Common myeloid progenitor, CD34-positive (primary cell): Measurements from ENCODE around the gene PRR15L.
"Not testable (repeated sequence)": the region's sequence is repeated elsewhere in the genome, so short reads cannot be mapped to it uniquely, and the experiment has no call there.

ENCODE experiments used
- CTCF ChIA-PET: fragments of 350-600 bp; sonication (Branson Sonifier 250); formaldehyde crosslinking; loops from one replicate; lab custom pipeline; 2021; ENCODE audit warnings: antibody characterized with exemption; lab: Charles Lee
- POLR2A ChIA-PET: fragments of 350-600 bp; sonication (Branson Sonifier 250); formaldehyde crosslinking; loops from one replicate; lab custom pipeline; 2021; ENCODE audit warnings: antibody characterized with exemption; lab: Charles Lee
- DNase-seq, 3 donors: peaks; one replicate each; pipeline versions ENCODE4 v3.0.0 to v3.0.0-alpha.2; 2013
- H3K27ac ChIP-seq, 2 experiments: 1 replicate in 1 of 2; 2 replicates in 1 of 2; pipeline ENCODE4 v1.7.0; 2013; ENCODE audit warnings: inconsistent platforms in 2 of 2, low read length in 2 of 2, mild to moderate bottlenecking in 2 of 2, low read depth in 1 of 2, moderate library complexity in 1 of 2; ENCODE audit not compliant: severe bottlenecking in 2 of 2, insufficient read depth in 1 of 2, poor library complexity in 1 of 2
- H3K27me3 ChIP-seq, 5 experiments: replicated peaks in 2 of 5; 1 replicate in 3 of 5; 2 replicates in 2 of 5; pipeline versions ENCODE4 v1.6.1 to v1.7.0; 2013; ENCODE audit warnings: low read length in 4 of 5, mild to moderate bottlenecking in 2 of 5, moderate library complexity in 2 of 5, inconsistent platforms in 1 of 5; ENCODE audit not compliant: insufficient read depth in 5 of 5, control insufficient read depth in 4 of 5
- H3K36me3 ChIP-seq, 4 experiments: 1 replicate in 2 of 4; 2 replicates in 2 of 4; pipeline versions ENCODE4 v1.6.1 to v1.7.0; 2013; ENCODE audit warnings: low read length in 3 of 4, control low read depth in 1 of 4, mild to moderate bottlenecking in 1 of 4; ENCODE audit not compliant: control insufficient read depth in 4 of 4, insufficient read depth in 4 of 4
- H3K4me1 ChIP-seq, 4 experiments: 1 replicate in 3 of 4; 2 replicates in 1 of 4; pipeline versions ENCODE4 v1.6.1 to v1.7.1; 2013; ENCODE audit warnings: low read length in 3 of 4, mild to moderate bottlenecking in 3 of 4, control low read depth in 1 of 4, inconsistent platforms in 1 of 4, moderate library complexity in 1 of 4; ENCODE audit not compliant: control insufficient read depth in 4 of 4, insufficient read depth in 4 of 4; ENCODE audit errors: control extremely low read depth in 1 of 4
- H3K4me3 ChIP-seq, 7 experiments: 1 replicate in 4 of 7; 2 replicates in 3 of 7; pipeline versions ENCODE4 v1.5.1 to v1.7.0; 2013; ENCODE audit warnings: mild to moderate bottlenecking in 7 of 7, low read length in 6 of 7, moderate library complexity in 6 of 7, inconsistent platforms in 2 of 7, low read depth in 2 of 7, control low read depth in 1 of 7; ENCODE audit not compliant: insufficient read depth in 4 of 7, control insufficient read depth in 1 of 7; ENCODE audit errors: extremely low read depth in 1 of 7
- H3K9me3 ChIP-seq, 5 experiments: 1 replicate in 4 of 5; 2 replicates in 1 of 5; pipeline versions ENCODE4 v1.6.1 to v1.7.1; 2013; ENCODE audit warnings: low read length in 4 of 5, mild to moderate bottlenecking in 2 of 5, inconsistent platforms in 1 of 5, low read depth in 1 of 5, moderate library complexity in 1 of 5; ENCODE audit not compliant: control insufficient read depth in 4 of 5, insufficient read depth in 2 of 5; ENCODE audit errors: control extremely low read depth in 1 of 5
- WGBS: methylation state at CpG from one replicate; pipeline ENCODE4 v1.1.5; 2013; ENCODE audit not compliant: insufficient coverage; 5-methylcytosine and 5-hydroxymethylcytosine counted together

Gene PRR15L

DNA sequence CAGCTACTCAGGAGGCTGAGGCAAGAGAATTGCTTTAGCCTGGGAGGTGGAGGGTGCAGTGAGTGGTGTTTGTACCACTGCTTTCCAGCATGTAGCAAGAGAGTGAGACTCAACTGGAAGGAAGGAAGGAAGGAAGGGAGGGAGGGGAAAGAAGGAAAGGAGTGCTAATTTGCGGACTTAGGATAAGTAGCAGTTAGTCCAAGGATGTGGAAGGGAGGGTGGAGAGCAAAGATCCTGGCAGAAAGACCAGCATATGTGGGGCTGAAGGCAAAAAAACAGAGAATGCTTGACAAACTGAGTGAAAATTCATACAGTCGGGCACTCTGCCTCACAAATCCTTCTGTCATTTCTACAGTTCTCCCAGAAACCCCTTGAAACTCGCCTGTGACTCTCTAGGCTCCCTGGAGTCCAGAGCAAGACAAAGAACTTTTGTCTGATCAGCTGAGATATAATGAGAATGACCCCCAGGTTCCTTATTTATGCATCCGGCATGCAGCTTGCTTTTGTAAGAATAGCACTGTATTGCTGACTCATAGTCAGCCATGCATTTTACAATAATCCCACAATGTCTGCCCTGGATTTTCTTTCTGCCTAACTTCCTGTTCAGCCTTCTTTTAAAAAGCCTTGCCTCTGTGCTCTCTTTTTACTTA, 44.7 kb upstream of the PRR15L start:
- 0% methylated on average over 4 of the region's 4 CpGs for WGBS
- Histone ChIP-seq H3K27ac (peak overlapping the region in 1 of 2 experiments; percentile 71), H3K36me3 (no peaks in the 10 kb centered on the region), H3K4me1 (peaks cover 0 to 50% (median 22%) of the 10 kb centered on the region in 4 experiments), H3K4me3 (peak overlapping the region in 3 of 7 experiments; percentile 8 to 41 (median 34)), H3K27me3 (no peaks in the 10 kb centered on the region), H3K9me3 (no peaks in the 10 kb centered on the region)
- CTCF ChIA-PET, result interaction anchor here (0.9 to 8.9 kb wide), 9 partner anchors 9 to 72 kb away, joined by 3 to 79 read pairs (median 5); no protein-coding TSS in a partner anchor
- DNase-seq, result peak; percentile 78 to 91 (median 88)
- POLR2A ChIA-PET, result interaction anchor here (1.0 kb wide), 1 partner anchor 19 kb away, joined by 3 read pairs; no protein-coding TSS in a partner anchor

DNA sequence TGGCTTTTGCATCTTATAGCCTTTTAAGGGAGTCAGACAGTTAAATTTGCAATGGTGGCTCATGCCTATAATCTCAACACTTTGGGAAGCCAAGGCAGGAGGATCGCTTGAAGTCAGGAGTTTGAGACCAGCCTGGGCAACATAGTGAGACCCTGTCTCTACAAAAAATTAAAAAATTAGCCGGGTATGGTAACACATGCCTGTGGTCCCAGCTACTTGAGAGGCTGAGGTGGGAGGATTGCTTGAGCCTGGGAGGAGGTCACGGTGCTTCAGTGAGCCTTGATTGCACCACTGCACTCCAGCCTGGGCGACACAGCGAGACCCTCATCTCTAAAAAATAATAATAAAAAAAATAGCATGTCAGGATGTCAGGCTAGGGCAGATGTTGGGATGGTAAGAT, 44.0 kb upstream of the PRR15L start:
- CTCF ChIA-PET, result interaction anchor here (2.4 to 8.9 kb wide), 3 partner anchors 12 to 22 kb away, joined by 9 to 79 read pairs (median 47); no protein-coding TSS in a partner anchor
- not testable (repeated sequence) for DNase-seq, H3K4me3 ChIP-seq

DNA sequence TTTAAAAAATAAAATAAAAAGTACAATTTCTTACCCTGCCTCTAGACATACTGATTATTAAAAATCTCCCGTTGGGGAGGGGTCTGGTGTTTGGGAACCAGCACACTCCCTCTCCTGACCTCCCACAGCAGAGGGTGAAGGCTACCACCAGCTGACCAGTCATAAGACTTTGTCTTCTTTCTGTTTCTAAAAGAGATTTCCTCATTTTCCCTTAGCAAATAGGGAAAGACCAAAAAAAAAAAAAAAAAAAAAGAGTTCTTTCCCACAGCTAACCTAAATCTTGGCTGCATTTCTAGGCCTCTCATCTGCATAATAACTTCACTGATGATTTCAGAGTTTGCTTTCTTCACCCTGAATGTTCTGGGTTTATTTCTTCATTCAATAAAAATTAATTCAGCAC, 43.5 kb upstream of the PRR15L start:
- H3K4me1 ChIP-seq, result peaks cover 0 to 50% (median 22%) of the 10 kb centered on the region in 4 experiments
- DNase-seq, result no peak
- H3K27ac ChIP-seq, result no peak overlapping the region
- H3K9me3 ChIP-seq, result no peaks in the 10 kb centered on the region
- CTCF ChIA-PET, result interaction anchor here (1.1 to 8.9 kb wide), 4 partner anchors 12 to 21 kb away, joined by 4 to 79 read pairs (median 28); no protein-coding TSS in a partner anchor
- POLR2A ChIA-PET, result no interaction called here
- H3K27me3 ChIP-seq, result no peaks in the 10 kb centered on the region
- H3K36me3 ChIP-seq, result no peaks in the 10 kb centered on the region
- 100% methylated on average over 1 of the region's 1 CpG for WGBS
- H3K4me3 ChIP-seq, result no peak overlapping the region

More for the DNA sequence above, 44.0 kb upstream of the PRR15L start:
- WGBS, result 100% methylated on average over 2 of the region's 5 CpGs
- H3K9me3 ChIP-seq, H3K36me3 ChIP-seq, H3K27me3 ChIP-seq, POLR2A ChIA-PET: not testable (repeated sequence)
- Histone ChIP-seq H3K27ac (peak overlapping the region in 1 of 2 experiments; percentile 71), H3K4me1 (peaks cover 0 to 50% (median 22%) of the 10 kb centered on the region in 4 experiments)

DNA sequence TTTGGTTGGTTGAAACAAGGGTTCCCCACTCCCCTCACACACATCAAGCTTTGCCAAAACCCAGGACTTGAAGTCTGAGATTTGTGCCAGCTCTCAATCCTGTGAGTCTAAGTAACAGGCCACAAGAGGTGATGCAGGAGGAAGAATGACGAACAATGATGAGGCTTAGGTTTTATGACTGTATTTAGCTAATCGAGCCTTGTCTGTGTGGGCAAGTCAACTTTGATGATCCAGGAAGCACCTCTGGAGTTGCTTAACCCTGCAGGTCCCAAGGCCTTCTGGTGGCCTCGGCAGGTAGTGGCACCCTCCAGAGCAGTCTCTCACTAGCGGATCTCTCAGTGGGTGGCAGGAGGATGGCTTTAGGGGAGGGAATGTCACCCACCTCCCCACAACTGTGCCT, 41.9 kb upstream of the PRR15L start:
- POLR2A ChIA-PET, result no interaction called here
- DNase-seq, result peak in 1 of 3 donors; percentile 45
- WGBS, result 76% methylated on average over 4 of the region's 4 CpGs
- Histone ChIP-seq H3K27ac (no peak overlapping the region), H3K9me3 (no peaks in the 10 kb centered on the region), H3K36me3 (no peaks in the 10 kb centered on the region), H3K27me3 (no peaks in the 10 kb centered on the region), H3K4me3 (no peak overlapping the region), H3K4me1 (peaks cover 0 to 42% (median 20%) of the 10 kb centered on the region in 4 experiments)
- CTCF ChIA-PET, result interaction anchor here (1.1 to 8.9 kb wide), 9 partner anchors 12 to 29 kb away, joined by 3 to 79 read pairs (median 6); partner anchors contain the start of gene CDK5RAP3

DNA sequence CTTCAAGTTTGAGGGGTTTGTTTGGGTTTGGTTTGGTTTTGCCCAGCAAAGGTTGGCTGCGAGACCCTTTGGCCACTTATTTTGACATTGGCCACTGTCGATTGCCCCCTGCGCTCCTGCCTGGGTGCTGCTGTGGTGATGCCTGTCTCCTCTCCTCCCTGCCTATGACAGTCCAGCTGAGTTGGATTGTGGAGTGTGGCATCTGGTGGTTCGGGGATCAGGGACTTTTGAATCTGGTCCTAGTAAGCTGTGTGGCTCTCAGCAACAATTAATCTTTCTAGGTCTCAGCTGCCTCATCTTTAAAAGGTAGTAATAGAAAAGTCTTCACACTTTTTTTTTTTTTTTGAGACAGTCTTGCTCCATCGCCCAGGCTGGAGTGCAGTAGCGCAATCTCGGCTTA, 40.4 kb upstream of the PRR15L start:
- Histone ChIP-seq H3K27me3 (peaks cover 0 to 3% (median 0%) of the 10 kb centered on the region in 5 experiments), H3K4me1 (peaks cover 0 to 26% (median 13%) of the 10 kb centered on the region in 4 experiments), H3K27ac (no peak overlapping the region), H3K36me3 (no peaks in the 10 kb centered on the region), H3K9me3 (no peaks in the 10 kb centered on the region), H3K4me3 (no peak overlapping the region)
- ChIA-PET CTCF (interaction anchor here (0.6 to 8.9 kb wide), 3 partner anchors 18 to 856 kb away, joined by 3 to 79 read pairs (median 3); no protein-coding TSS in a partner anchor), POLR2A (no interaction called here)
- 100% methylated on average over 2 of the region's 7 CpGs for WGBS
- DNase-seq, result no peak

DNA sequence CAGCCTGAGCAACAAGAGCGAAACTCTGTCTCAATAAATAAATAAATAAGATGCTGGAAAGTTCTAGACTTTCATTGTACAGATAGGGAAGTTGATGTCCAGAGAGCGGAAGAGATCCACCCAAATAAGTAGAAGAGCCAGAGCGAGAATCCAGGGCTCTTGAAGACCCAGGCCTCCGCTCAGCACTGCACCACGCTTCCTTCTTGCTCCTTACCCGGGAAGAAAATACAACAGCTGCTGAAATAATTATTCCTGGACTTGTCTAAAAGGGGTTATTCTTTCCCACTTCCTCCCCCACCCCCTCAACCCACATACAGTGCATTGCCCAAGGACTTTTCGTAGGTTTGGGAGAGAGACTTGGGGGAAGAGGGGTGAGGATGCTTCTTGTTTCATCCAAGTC, 39.9 kb upstream of the PRR15L start:
- no peaks in the 10 kb centered on the region for H3K9me3 ChIP-seq
- peaks cover 0 to 22% (median 9%) of the 10 kb centered on the region in 4 experiments for H3K4me1 ChIP-seq
- H3K27ac ChIP-seq, result no peak overlapping the region
- no peak overlapping the region for H3K4me3 ChIP-seq
- ChIA-PET POLR2A (no interaction called here), CTCF (interaction anchor here (0.6 to 8.9 kb wide), 3 partner anchors 18 to 856 kb away, joined by 3 to 79 read pairs (median 3); no protein-coding TSS in a partner anchor)
- H3K27me3 ChIP-seq, result peaks cover 0 to 3% (median 0%) of the 10 kb centered on the region in 5 experiments
- 100% methylated on average over 2 of the region's 7 CpGs for WGBS
- no peaks in the 10 kb centered on the region for H3K36me3 ChIP-seq
- no peak for DNase-seq

DNA sequence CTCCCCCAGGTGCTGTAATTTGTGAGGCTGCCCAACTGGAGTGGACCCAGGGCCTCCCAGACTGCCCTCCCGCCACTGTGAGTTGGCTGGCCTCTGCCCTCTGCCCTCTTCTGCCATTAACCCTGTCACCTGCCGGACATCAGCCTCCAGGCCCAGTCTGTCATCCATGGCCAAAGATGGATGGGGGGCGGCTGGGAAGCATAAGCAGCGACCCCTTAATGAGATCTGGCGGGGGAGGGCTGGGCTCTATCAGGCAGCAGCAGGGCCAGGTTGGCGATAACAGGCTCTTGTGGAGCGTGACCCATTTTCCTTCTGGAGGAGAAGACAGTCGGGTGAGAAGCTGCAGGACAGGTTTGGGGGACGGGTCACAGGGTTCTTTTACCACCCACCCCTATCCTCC, 38.5 kb upstream of the PRR15L start:
- DNase-seq, result no peak
- WGBS, result 99% methylated on average over 7 of the region's 9 CpGs
- Histone ChIP-seq H3K36me3 (no peaks in the 10 kb centered on the region), H3K4me3 (no peak overlapping the region), H3K27ac (no peak overlapping the region), H3K4me1 (peaks cover 0 to 8% (median 0%) of the 10 kb centered on the region in 4 experiments), H3K9me3 (no peaks in the 10 kb centered on the region), H3K27me3 (peaks cover 0 to 3% (median 2%) of the 10 kb centered on the region in 5 experiments)
- CTCF ChIA-PET, result interaction anchor here (1.0 to 8.9 kb wide), 3 partner anchors 9 to 23 kb away, joined by 3 to 79 read pairs (median 6); no protein-coding TSS in a partner anchor
- POLR2A ChIA-PET, result no interaction called here
